HG03135 (cell line): ENCODE data around the gene PSMG4.

ENCODE experiments used
- ATAC-seq: cut with Tn5 transposase; IDR thresholded peaks from one replicate; pipeline ENCODE4 v1.9.1; 2021; ENCODE audit warnings: mild to moderate bottlenecking, moderate library complexity; ENCODE audit not compliant: unreplicated experiment

The PSMG4 gene

GRCh38 chr6:3273707-3274521 lies 15.2 kb downstream of the PSMG4 start:
- ATAC-seq = no peak

GRCh38 chr6:3276174-3277167 lies 17.7 kb downstream of the PSMG4 start:
- no peak for ATAC-seq

- ATAC-seq = no peak
Measured at GRCh38 chr6:3277251-3277650, 18.5 kb downstream of the PSMG4 start.

GRCh38 chr6:3277851-3278416 lies 19.2 kb downstream of the PSMG4 start:
- ATAC-seq = no peak

- no peak for ATAC-seq
Measured at GRCh38 chr6:3278691-3279090, 19.9 kb downstream of the PSMG4 start.

- ATAC-seq = no peak
Measured at GRCh38 chr6:3280091-3280490, 21.3 kb downstream of the PSMG4 start.

- no peak for ATAC-seq
Measured at GRCh38 chr6:3280866-3281465, 22.2 kb downstream of the PSMG4 start.

- no peak for ATAC-seq
Measured at GRCh38 chr6:3281631-3282475, 23.1 kb downstream of the PSMG4 start.

GRCh38 chr6:3282476-3283236 lies 23.9 kb downstream of the PSMG4 start:
- no peak for ATAC-seq

- no peak for ATAC-seq
Measured at GRCh38 chr6:3283241-3283640, 24.5 kb downstream of the PSMG4 start.

- ATAC-seq = no peak
Measured at GRCh38 chr6:3283641-3284435, 25.1 kb downstream of the PSMG4 start.

- ATAC-seq = no peak
Measured at GRCh38 chr6:3284436-3284876, 25.7 kb downstream of the PSMG4 start.

GRCh38 chr6:3285049-3285639 lies 26.4 kb downstream of the PSMG4 start:
- no peak for ATAC-seq

GRCh38 chr6:3285732-3286131 lies 27.0 kb downstream of the PSMG4 start:
- ATAC-seq = no peak

- ATAC-seq = no peak
Measured at GRCh38 chr6:3286641-3287171, 28.0 kb downstream of the PSMG4 start.

GRCh38 chr6:3287308-3287707 lies 28.6 kb downstream of the PSMG4 start:
- no peak for ATAC-seq

- no peak for ATAC-seq
Measured at GRCh38 chr6:3287976-3288707, 29.4 kb downstream of the PSMG4 start.
